HEK293T (cell line): Measurements from ENCODE around the gene THSD4.

Experiments used
- CTCF ChIA-PET: fragments of 350-600 bp; formaldehyde crosslinking; extraction: SDS; loops from one replicate; lab custom pipeline; 2021; ENCODE audit warnings: antibody characterized with exemption, inconsistent platforms; lab: Yijun Ruan, JAX
- POLR2A ChIA-PET: fragments of 350-600 bp; formaldehyde crosslinking; extraction: SDS; loops from one replicate; lab custom pipeline; 2020; ENCODE audit warnings: antibody characterized with exemption, inconsistent platforms; lab: Yijun Ruan, JAX
- DNase-seq: peaks from one replicate; pipeline ENCODE4 v3.0.0; 2012; ENCODE audit warnings: mixed read lengths; ENCODE audit errors: extremely low spot score
- ARNT ChIP-seq: fragments of 450-650 bp; IDR thresholded peaks from 2 replicates; pipeline ENCODE4 v1.6.1; 2017; ENCODE audit warnings: mild to moderate bottlenecking
- BHLHE40 ChIP-seq: fragments of 450-650 bp; IDR thresholded peaks from 2 replicates; pipeline ENCODE4 v1.6.1; 2016; ENCODE audit warnings: mild to moderate bottlenecking, moderate library complexity, borderline replicate concordance
- CTBP1 ChIP-seq: fragments of 450-650 bp; IDR thresholded peaks from 2 replicates; pipeline ENCODE4 v1.6.1; 2016; ENCODE audit warnings: borderline replicate concordance
- ELF4 ChIP-seq: fragments of 450-650 bp; IDR thresholded peaks from 2 replicates; pipeline ENCODE4 v1.6.1; 2017; ENCODE audit warnings: antibody characterized with exemption
- FOXA1 ChIP-seq: fragments of 450-650 bp; IDR thresholded peaks from 2 replicates; pipeline ENCODE4 v1.6.1; 2016; ENCODE audit warnings: mild to moderate bottlenecking
- FOXK2 ChIP-seq: fragments of 450-650 bp; IDR thresholded peaks from 2 replicates; pipeline ENCODE4 v1.6.1; 2016; ENCODE audit warnings: mild to moderate bottlenecking
- FOXM1 ChIP-seq: fragments of 450-650 bp; IDR thresholded peaks from 2 replicates; pipeline ENCODE4 v1.6.1; 2017; ENCODE audit warnings: mild to moderate bottlenecking, borderline replicate concordance
- HDGF ChIP-seq: fragments of 450-650 bp; IDR thresholded peaks from 2 replicates; pipeline ENCODE4 v1.6.1; 2017; ENCODE audit warnings: antibody characterized with exemption, borderline replicate concordance
- L3MBTL2 ChIP-seq: fragments of 450-650 bp; conservative IDR thresholded peaks from 2 replicates; pipeline ENCODE4 v1.6.1; 2016; ENCODE audit warnings: mild to moderate bottlenecking
- LEF1 ChIP-seq: fragments of 450-650 bp; IDR thresholded peaks from 2 replicates; pipeline ENCODE4 v1.6.1; 2017; ENCODE audit warnings: mild to moderate bottlenecking, borderline replicate concordance
- NFRKB ChIP-seq: fragments of 450-650 bp; IDR thresholded peaks from 2 replicates; pipeline ENCODE4 v1.6.1; 2016; ENCODE audit warnings: mild to moderate bottlenecking, moderate library complexity
- SP1 ChIP-seq: fragments of 450-650 bp; IDR thresholded peaks from 2 replicates; pipeline ENCODE4 v1.6.1; 2017
- SUZ12 ChIP-seq: fragments of 450-650 bp; IDR thresholded peaks from 2 replicates; pipeline ENCODE4 v1.6.1; 2016; ENCODE audit warnings: mild to moderate bottlenecking
- TARDBP ChIP-seq: fragments of 450-650 bp; IDR thresholded peaks from 2 replicates; pipeline ENCODE4 v1.6.1; 2016
- ZNF384 ChIP-seq: fragments of 450-650 bp; IDR thresholded peaks from 2 replicates; pipeline ENCODE4 v1.6.1; 2016
- TF ChIP-seq, protein P1 (sequence below): fragments of 450-650 bp; IDR thresholded peaks from 2 replicates; pipeline ENCODE4 v1.6.1; 2016

The THSD4 gene

DNA sequence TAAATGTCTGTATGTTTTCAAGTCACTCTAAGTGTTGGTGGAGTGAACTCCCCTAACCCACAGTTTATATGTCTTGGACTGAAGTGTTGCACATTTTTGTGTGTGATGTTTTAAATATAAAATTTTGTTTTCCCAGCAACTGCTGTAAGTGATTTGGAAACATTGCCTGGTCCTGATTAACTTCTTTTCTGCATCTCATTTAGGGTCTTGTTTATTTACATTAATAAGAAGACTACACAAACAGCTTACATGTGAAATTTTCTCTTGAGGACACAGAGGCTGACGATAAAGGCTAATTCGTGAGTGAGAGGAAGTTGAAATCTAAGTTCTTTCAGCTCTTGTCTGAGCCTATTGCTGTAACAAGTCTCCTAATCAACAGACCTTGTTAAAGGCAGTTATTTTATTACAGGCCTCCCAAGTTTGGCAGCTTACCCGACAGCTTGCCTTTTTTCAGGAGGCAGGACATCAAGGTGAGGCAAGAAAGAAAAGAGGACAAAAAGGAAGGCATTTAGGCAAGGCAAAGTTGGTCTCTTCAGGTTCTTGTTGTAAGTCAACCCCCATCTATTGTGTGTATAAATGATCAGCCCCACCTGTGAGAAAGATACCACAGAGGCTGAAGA, 517.4 kb downstream of the THSD4 start:
- POLR2A ChIA-PET: no interaction called here

GRCh38 chr15:71634820-71635560, 519.7 kb downstream of the THSD4 start:
- ChIA-PET CTCF (no interaction called here), POLR2A (no interaction called here)
- DNase-seq: no peak
- TF ChIP-seq, protein P1, sequence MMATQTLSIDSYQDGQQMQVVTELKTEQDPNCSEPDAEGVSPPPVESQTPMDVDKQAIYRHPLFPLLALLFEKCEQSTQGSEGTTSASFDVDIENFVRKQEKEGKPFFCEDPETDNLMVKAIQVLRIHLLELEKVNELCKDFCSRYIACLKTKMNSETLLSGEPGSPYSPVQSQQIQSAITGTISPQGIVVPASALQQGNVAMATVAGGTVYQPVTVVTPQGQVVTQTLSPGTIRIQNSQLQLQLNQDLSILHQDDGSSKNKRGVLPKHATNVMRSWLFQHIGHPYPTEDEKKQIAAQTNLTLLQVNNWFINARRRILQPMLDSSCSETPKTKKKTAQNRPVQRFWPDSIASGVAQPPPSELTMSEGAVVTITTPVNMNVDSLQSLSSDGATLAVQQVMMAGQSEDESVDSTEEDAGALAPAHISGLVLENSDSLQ: no peak
- no peak for TF ChIP-seq LEF1
- no peak for TF ChIP-seq BHLHE40
- TF ChIP-seq ARNT: no peak
- TF ChIP-seq TARDBP: no peak
- no peak for TF ChIP-seq FOXA1
- TF ChIP-seq FOXM1: no peak
- TF ChIP-seq ZNF384: no peak
- no peak for TF ChIP-seq HDGF
- TF ChIP-seq ELF4: no peak
- no peak for TF ChIP-seq CTBP1
- no peak for TF ChIP-seq SP1
- TF ChIP-seq FOXK2: no peak
- TF ChIP-seq L3MBTL2: no peak
- no peak for TF ChIP-seq NFRKB

More for the DNA sequence above, 517.4 kb downstream of the THSD4 start:
- TF ChIP-seq FOXM1 (no peak), ZNF384 (no peak), ARNT (no peak)
- TF ChIP-seq, protein P1: no peak
- CTCF ChIA-PET: no interaction called here
- DNase-seq: no peak

DNA sequence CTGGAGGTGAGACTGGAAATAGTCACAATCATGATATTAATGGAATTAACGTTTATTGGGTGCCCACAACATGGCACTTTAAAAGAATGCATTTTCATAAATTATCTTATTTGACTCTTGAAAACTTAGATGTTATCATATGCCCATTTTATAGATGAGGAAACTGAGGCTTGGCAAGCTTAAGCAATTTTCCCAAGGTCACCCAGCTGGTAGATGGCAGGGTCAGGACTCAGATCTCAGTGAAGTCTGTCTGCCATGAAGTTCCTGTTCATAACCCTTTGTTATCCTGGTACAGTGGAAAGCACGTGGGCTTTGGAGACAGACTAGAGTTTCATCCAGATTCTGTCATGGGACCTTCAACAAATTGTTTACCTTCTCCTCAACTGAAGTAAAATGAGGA, 520.5 kb downstream of the THSD4 start:
- CTCF ChIA-PET: no interaction called here
- TF ChIP-seq FOXM1 (no peak), ELF4 (no peak), NFRKB (no peak), SP1 (no peak), ZNF384 (no peak), LEF1 (no peak), FOXK2 (no peak), L3MBTL2 (no peak), BHLHE40 (no peak), ARNT (no peak), FOXA1 (no peak), CTBP1 (no peak), SUZ12 (no peak), TARDBP (no peak)
- no peak for DNase-seq
- POLR2A ChIA-PET: no interaction called here

DNA sequence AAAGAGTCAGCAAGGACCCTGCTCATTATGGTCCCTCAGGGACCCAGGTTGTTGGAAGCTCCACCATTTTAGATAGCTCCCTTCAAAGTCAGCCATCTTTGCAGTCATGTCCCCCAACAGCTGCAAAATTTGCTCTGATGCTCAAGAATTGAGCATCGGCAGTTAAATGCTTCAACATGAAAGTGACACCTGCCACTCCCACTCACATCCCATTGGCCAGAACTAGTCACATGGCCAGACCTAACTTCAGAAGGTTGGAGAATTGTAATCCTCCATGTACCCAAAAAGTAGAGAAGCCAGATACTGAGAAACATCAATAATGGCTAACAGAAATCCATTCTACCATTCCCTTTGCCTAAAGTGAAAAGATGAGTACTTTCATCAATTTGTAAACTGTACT, 523.6 kb downstream of the THSD4 start:
- POLR2A ChIA-PET: no interaction called here
- TF ChIP-seq SP1 (no peak), ARNT (no peak), BHLHE40 (no peak), ELF4 (no peak), HDGF (no peak), TARDBP (no peak), SUZ12 (no peak), CTBP1 (no peak), LEF1 (no peak), FOXK2 (no peak), FOXA1 (no peak), L3MBTL2 (no peak), FOXM1 (no peak), ZNF384 (no peak), NFRKB (no peak)
- TF ChIP-seq, protein P1: no peak
- CTCF ChIA-PET: no interaction called here
- DNase-seq: no peak

- ChIA-PET POLR2A (no interaction called here), CTCF (no interaction called here)
- DNase-seq: no peak
- TF ChIP-seq ARNT (no peak), L3MBTL2 (no peak), FOXA1 (no peak), HDGF (no peak), BHLHE40 (no peak), ELF4 (no peak), NFRKB (no peak), FOXK2 (no peak), SP1 (no peak), TARDBP (no peak), SUZ12 (no peak), CTBP1 (no peak), FOXM1 (no peak), LEF1 (no peak)
- TF ChIP-seq, protein P1: no peak
Measured at GRCh38 chr15:71639471-71639870, 524.2 kb downstream of the THSD4 start.

DNA sequence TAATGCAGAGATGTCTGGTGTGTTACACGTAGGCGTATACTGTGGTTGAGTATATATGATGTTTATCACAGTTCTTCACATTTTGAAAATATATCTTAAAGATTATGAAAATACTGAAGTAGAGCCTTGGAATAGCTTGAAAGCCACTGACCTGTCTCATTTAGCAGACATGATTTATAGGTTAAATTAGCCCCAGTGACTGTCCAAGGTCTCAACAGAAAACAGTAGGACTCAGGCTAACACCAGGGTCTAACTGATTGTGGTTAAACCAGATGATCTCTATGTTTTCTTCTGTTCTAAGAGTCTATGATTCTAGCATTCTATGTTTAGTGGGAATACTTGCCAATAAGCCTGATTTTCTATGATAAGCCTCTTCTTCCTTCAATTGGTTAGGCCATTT, 528.6 kb downstream of the THSD4 start:
- no peak for DNase-seq
- TF ChIP-seq LEF1 (no peak), HDGF (no peak), FOXA1 (no peak)
- TF ChIP-seq, protein P1: 0 out of 2 replicates have a peak, but pooled peaks have one; percentile 13
- CTCF ChIA-PET: no interaction called here
- POLR2A ChIA-PET: no interaction called here
